Measurements from ENCODE around the gene IFFO2. TPM values are rescaled to one million over a fixed set of nuclear protein-coding genes. Genes with fewer than 3 reads are reported as not detected.
A peak's percentile ranks its signal among the peaks of the same experiment; 100 is the strongest.

The IFFO2 gene
- total RNA-seq, 1 donor from 2014 or later = 131 TPM

- no peak overlapping the region for H3K4me3 ChIP-seq
- no peaks in the 10 kb centered on the region for H3K9me3 ChIP-seq
- peak overlapping the region; percentile 95 to 97 for H3K27ac ChIP-seq
- intact Hi-C loops (cut with DNase I) = loop anchor here (10.0 kb wide), 1 partner anchor 386 kb away; the partner anchor contains the start of genes AKR7A2 and SLC66A1
- DNase-seq (ENCODE audit: low spot score in 2 of 2) = no peak
- H3K27me3 ChIP-seq = no peaks in the 10 kb centered on the region
- H3K4me1 ChIP-seq = peaks cover 23 to 57% of the 10 kb centered on the region in 2 donors
- no peak for TF ChIP-seq CTCF (IDR thresholded peaks at IDR 0.05)
- H3K36me3 ChIP-seq = no peaks in the 10 kb centered on the region
Measured at GRCh38 chr1:18928406-18928805, 28.1 kb downstream of the IFFO2 start.

DNA sequence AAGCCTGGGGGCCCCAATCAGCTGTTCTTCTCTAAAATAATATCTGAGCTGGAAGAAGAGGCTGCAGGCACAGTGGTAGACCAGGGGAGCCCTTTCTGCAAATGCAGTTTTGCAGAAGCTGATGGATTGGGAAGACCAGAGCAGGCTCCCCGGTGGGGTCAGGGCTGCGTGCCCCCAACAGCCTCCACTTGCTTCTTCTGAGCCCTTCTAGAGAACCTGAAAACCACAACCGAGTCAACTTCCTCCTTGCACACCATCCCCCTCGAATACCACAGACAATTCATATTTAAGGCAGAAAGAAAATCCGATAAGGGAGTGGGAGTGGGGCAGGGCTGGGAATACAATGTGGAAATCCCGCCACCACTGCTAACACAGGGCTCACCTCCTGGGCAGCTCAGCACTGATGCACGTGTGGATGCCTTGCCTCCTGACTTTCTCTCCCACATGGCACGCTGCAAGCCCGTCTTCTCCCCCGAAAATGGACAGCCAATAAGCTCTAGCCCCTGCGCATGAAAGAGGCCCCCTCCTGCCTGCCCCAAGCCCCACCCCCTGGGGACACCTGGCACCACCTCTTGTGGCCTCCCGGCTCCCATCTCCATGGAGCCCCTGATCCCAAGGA lies 28.7 kb downstream of the IFFO2 start:
- DNase-seq (ENCODE audit: low spot score in 2 of 2) = no peak
- intact Hi-C loops (cut with DNase I) = loop anchor here (10.0 kb wide), 1 partner anchor 387 kb away; the partner anchor contains the start of genes AKR7A2 and SLC66A1
- H3K4me1 ChIP-seq = peaks cover 30 to 57% of the 10 kb centered on the region in 2 donors
- no peak for TF ChIP-seq CTCF (IDR thresholded peaks at IDR 0.05)
- no peaks in the 10 kb centered on the region for H3K9me3 ChIP-seq
- H3K27me3 ChIP-seq = no peaks in the 10 kb centered on the region
- H3K36me3 ChIP-seq = no peaks in the 10 kb centered on the region
- H3K4me3 ChIP-seq = no peak overlapping the region
- peak overlapping the region; percentile 95 to 97 for H3K27ac ChIP-seq

GRCh38 chr1:18927082-18927653 lies 29.3 kb downstream of the IFFO2 start:
- Histone ChIP-seq H3K4me1 (peaks cover 33 to 56% of the 10 kb centered on the region in 2 donors), H3K4me3 (peak overlapping the region in 1 of 2 donors; percentile 30)

DNA sequence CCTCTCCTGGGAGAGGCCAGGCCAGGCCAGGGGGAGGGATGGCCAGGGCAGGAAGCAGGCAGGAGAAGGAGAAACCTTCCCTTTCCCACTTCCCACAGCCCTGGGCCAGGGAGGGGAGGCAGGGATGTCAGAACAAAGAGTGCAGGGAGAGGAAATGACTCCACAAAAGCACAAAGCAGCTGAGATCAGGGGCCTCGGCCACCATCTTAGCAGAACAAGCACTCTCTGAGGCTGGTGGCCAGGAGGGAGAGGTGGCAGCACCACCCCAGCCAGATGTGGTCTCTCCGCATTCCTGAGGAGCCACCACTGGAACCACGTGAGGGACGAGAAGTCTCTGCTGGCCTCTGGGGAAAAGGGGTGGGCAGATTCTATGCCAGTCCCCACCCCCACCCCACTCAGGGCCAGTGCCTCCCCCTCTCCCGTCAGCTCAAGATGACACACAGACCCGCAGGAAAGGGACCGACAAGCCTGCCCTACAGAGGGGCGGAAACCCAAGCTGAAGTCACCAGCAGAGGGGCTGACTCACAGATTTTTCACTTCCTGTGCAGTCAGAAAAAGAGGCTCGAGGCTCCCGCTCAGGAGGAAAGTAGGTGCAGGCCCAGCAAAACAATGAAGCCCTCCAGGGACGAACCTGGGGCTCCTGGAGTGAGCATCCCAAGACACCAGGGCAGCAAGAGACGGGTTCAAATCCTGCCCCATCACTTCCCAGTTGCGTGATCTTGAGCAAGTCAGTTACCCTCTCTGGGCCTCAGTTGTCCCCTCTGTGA lies 30.0 kb downstream of the IFFO2 start:
- intact Hi-C loops (cut with DNase I) = loop anchor here (1.0 to 10.0 kb wide), 3 partner anchors 24 to 388 kb away; partner anchors contain the start of genes AKR7A2, ALDH4A1 and SLC66A1
- Histone ChIP-seq H3K4me1 (peaks cover 39 to 63% of the 10 kb centered on the region in 2 donors), H3K27me3 (no peaks in the 10 kb centered on the region), H3K4me3 (peak overlapping the region in 1 of 2 donors; percentile 30), H3K27ac (peak overlapping the region; percentile 95 to 97), H3K9me3 (no peaks in the 10 kb centered on the region), H3K36me3 (no peaks in the 10 kb centered on the region)
- no peak for TF ChIP-seq CTCF (IDR thresholded peaks at IDR 0.05)
- DNase-seq (ENCODE audit: low spot score in 2 of 2) = peak; percentile 83 to 95

More at GRCh38 chr1:18927082-18927653, 29.3 kb downstream of the IFFO2 start:
- intact Hi-C loops (cut with DNase I) = loop anchor here (10.0 kb wide), 1 partner anchor 388 kb away; the partner anchor contains the start of genes AKR7A2 and SLC66A1
- no peak for TF ChIP-seq CTCF (IDR thresholded peaks at IDR 0.05)
- no peak for DNase-seq (ENCODE audit: low spot score in 2 of 2)
- Histone ChIP-seq H3K27ac (peak overlapping the region; percentile 95 to 97), H3K36me3 (no peaks in the 10 kb centered on the region), H3K9me3 (no peaks in the 10 kb centered on the region), H3K27me3 (no peaks in the 10 kb centered on the region)

DNA sequence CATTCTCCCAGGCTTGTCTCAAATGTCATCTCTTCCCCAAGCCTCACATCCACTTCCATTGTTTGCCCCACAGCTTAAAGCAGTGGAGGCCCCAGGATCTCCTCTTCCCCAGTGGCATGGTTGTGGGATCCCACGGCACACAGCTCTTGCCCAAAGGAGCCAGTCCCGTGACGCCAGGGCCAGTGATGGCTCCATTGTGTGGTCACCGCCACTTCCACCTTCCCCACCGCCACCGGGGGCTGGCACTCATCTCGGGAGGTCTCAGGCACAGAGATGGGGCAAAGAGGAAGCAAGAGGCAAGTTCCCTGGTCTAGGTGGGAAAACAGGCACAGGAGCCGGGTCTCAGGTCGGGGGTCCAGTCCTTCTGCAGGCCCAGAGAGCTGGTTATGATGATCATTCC lies 31.2 kb downstream of the IFFO2 start:
- no peaks in the 10 kb centered on the region for H3K27me3 ChIP-seq
- peak overlapping the region; percentile 95 to 97 for H3K27ac ChIP-seq
- no peak for TF ChIP-seq CTCF (IDR thresholded peaks at IDR 0.05)
- DNase-seq (ENCODE audit: low spot score in 2 of 2) = no peak
- intact Hi-C loops (cut with DNase I) = loop anchor here (10.0 kb wide), 1 partner anchor 390 kb away; the partner anchor contains the start of genes AKR7A2 and SLC66A1
- peaks cover 6 to 7% of the 10 kb centered on the region in 2 donors for H3K36me3 ChIP-seq
- no peaks in the 10 kb centered on the region for H3K9me3 ChIP-seq
- H3K4me3 ChIP-seq = no peak overlapping the region
- peaks cover 43 to 67% of the 10 kb centered on the region in 2 donors for H3K4me1 ChIP-seq
